HG03575 (cell line): ENCODE data around the gene ZNF155.

Experiments used
- ATAC-seq: cut with Tn5 transposase; IDR thresholded peaks from one replicate; pipeline ENCODE4 v1.9.1; 2021; ENCODE audit not compliant: unreplicated experiment, insufficient number of reproducible peaks, low FRiP score; ENCODE audit errors: extremely low read depth

Gene ZNF155

DNA sequence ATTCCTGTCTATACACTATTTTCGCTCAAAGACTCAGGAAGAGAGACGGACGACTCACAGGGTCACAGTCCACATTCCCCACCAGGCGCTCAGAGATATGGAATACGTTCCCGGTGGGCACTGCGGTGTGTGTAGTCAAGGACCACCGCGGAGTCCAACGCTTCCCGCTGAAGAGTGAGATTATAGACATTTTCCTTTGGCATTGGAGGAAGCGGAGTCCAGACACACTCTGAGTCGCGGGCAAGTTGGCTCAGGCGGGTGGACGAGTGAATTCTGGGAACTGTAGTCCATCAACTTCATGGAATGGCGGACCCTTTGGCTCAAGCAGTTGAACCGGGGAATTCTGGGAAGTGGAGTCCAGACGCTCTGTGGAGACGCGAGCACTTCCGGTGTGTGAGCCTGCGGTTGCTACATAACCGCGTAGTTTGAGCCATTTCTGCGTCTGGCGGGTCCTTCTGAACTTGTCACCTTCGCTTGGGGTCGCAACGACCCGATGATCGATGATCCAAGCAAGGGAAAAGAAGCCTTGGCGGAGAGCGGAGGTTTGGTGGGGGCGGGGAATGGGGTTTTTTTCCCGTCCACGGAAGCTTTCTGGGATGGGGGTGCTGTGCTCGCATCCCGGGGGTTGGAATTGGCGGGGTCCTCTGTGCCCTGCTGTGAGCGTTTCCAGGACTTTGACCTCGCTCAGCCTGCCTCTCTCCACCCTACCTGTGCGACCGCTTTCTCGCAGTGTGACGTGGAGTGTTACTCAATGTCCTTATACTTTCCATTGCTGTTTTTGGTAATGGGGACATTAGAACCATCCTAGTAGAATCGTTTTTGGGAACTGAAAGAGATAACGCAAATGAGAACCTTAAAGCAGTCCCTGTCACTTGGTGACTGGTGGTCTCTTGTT, 18.8 kb downstream of the ZNF155 start, which contains the start of gene ZNF230:
ZNF230 (plus strand) TSS at position 392 of the 895 bp plus-strand sequence. CDS start 4,122 bp downstream, outside the sequence.
- ATAC-seq, result peak; percentile 69

GRCh38 chr19:44003461-44004009, 19.5 kb downstream of the ZNF155 start:
- ATAC-seq, result no peak

GRCh38 chr19:44005973-44006372, 22.0 kb downstream of the ZNF155 start:
- ATAC-seq, result no peak

GRCh38 chr19:44007473-44007872, 23.5 kb downstream of the ZNF155 start:
- ATAC-seq, result no peak

- ATAC-seq, result no peak
These were observed 26.5 kb downstream of the ZNF155 start for GRCh38 chr19:44010468-44010867.

GRCh38 chr19:44019498-44019897, 35.5 kb downstream of the ZNF155 start:
- ATAC-seq, result no peak

DNA sequence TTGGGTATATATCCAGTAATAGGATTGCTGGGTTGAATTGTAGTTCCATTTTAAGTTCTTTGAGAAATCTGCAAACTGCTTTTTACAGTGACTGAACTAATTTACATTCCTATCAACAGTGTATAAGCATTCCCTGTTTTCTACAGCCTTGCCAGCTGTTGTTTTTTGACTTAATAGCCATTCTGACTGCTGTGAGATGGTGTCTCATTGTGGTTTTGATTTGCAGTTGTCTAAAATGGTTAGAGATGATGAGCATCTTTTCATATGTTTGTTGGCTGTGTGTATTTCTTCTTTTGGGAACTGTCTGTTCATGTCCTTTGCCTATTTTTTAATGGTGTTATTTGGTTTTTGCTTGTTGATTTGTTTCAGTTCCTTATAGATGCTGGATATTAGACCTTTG, 37.2 kb downstream of the ZNF155 start:
- ATAC-seq, result no peak

DNA sequence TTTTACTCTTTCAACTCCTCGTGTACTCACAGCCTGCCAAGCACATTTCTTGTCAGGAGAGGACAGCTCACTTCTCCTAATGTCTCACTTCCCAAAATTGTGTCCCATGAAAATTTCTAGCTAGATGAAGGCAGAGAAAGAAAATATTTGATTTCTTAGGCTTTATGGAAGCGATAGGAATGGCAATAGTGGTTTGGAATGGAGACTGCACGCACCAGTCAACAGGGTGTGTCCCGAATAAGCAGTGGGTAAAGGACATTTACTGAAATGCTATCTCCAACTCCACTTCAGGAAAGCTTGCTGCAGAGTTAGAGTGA, 40.9 kb downstream of the ZNF155 start:
- ATAC-seq, result no peak

GRCh38 chr19:44025217-44025936, 41.4 kb downstream of the ZNF155 start, which contains the start of gene ZNF222:
ZNF222 (plus strand) TSS chr19:44025379; CDS start chr19:44025437, 58 bp downstream.
- no peak for ATAC-seq

DNA sequence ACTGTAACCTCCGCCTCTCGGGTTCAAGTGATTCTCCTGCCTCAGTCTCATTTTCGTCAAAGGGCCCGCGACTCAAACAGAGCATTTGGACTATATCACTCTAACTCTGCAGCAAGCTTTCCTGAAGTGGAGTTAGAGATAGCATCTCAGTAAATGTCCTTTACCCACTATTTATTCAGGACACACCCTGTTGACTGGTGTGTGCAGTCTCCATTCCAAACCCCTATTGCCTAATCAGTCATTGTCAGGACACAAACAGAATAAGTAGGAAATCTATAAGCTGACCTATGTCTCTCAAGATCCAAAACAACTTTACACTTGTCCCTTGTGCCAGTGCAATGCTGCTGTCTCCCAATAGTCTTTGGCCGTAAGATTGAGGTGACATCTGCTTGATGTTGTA, 42.6 kb downstream of the ZNF155 start:
- ATAC-seq, result no peak

DNA sequence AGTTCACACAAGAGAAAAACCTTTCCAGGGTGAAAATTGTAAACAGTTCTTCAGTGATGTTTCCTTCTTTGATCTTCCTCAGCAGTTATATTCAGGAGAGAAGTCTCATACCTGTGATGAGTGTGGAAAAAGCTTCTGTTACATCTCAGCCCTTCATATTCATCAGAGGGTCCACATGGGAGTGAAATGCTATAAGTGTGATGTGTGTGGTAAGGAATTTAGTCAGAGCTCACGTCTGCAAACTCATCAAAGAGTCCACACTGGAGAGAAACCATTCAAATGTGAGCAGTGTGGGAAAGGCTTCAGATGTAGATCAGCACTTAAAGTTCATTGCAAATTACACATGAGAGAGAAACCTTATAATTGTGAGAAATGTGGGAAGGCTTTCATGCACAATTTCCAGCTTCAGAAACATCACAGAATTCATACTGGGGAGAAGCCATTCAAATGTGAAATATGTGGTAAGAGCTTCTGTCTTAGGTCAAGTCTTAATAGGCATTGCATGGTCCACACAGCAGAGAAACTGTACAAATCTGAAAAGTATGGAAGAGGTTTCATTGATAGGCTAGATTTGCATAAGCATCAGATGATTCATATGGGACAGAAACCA, 48.1 kb downstream of the ZNF155 start:
- no peak for ATAC-seq

DNA sequence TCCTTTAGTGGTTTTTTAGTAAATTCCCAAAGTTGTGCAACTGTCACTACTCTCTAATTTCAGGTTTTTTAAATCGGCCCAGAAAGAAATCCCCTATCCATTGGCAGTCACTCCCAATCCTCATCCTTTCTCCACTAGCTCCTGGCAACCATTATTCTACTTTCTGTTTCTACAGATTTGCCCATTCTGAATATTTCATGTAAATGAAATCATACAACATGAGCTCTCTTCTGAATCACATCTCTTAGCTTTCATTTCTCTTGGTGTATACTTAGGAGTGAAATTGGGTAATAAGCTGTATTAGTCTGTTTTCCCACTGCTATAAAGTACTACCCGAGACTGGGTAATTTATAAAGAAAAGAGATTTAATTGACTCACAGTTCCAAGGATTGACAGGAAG, 58.2 kb downstream of the ZNF155 start:
- ATAC-seq, result no peak
